Thyroid gland (tissue), 4 donors: Measurements from ENCODE around the gene ZAP70.

Experiments used
- CTCF ChIP-seq, 6 experiments: fragments of 200-600 bp in 3 of 6; fragments of 450-650 bp in 3 of 6; sonication (generic) in 3 of 6; IDR thresholded peaks; one replicate each; pipeline ENCODE4 v1.5.1; 2016 to 2019; ENCODE audit warnings: antibody characterized with exemption in 6 of 6, mild to moderate bottlenecking in 2 of 6, inconsistent platforms in 1 of 6, moderate library complexity in 1 of 6
- POLR2A ChIP-seq, 2 donors: fragments of 450-650 bp; IDR thresholded peaks; one replicate each; pipeline ENCODE4 v1.6.1; 2017; ENCODE audit warnings: antibody characterized with exemption in 2 of 2, mild to moderate bottlenecking in 2 of 2, moderate library complexity in 1 of 2

DNA sequence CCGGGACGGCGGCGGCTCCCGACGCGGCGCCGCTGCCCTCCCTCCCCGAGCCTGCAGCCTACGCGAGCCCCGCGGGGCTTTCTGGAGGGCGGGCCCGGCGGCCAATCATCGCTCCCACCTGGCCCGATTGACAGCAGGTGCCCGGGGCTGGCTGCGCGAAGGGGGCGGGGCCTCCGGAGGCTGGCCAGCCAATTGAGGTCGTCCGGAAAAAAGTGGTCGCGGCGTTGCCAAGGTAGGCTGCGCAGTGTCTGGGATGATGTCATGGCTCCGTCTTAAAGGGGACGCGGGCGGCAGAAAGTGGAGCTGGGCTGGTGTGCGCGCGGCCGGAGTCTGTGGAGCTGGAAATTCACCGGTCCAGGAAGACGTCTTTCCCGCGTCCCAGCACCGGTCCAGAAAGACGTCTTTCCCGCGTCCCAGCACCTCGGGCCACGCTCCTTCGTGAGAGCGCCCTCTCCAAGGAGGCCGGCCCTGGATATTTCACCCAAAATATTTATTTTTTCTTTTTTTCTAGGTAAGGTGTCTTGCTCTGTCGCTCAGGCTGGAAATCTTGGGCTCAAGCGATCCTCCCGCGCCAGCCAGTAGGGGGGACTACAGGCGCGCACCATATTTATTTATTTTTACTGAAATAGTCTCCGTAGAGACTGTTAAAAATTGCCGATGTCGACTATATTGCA lies 49.3 kb upstream of the ZAP70 start, which contains the start of gene ACTR1B:
- TF ChIP-seq CTCF (IDR thresholded peaks at IDR 0.05) (peak in 5 of 6 experiments; percentile 38 to 62 (median 45)), POLR2A (IDR thresholded peaks at IDR 0.05) (peak in 1 of 2 donors; percentile 96)
